ENCODE data around the gene SGK2. TPM values are rescaled to one million over a fixed set of nuclear protein-coding genes. Genes with fewer than 3 reads are reported as not detected.

The SGK2 gene
- total RNA-seq, 1 experiment from 2014 or later: 0.13 TPM

- H3K9me3 ChIP-seq (ENCODE audit: low read depth, low read length, poor library complexity, severe bottlenecking): no peaks in the 10 kb centered on the region
- DNase-seq (ENCODE audit: low spot score): no peak
- H3K4me1 ChIP-seq (ENCODE audit: insufficient read depth, low read length, poor library complexity, severe bottlenecking): no peaks in the 10 kb centered on the region
- TF ChIP-seq EZH2 (IDR thresholded peaks at IDR 0.05; ENCODE audit: borderline replicate concordance, low read depth, low read length, poor library complexity, severe bottlenecking) (no peak), CTCF (conservative IDR thresholded peaks at IDR 0.05; ENCODE audit: low read depth, low read length) (no peak)
- ChIA-PET POLR2A (ENCODE audit: low non-redundant PET) (no interaction called here), CTCF (interaction anchor here (0.7 kb wide), 1 partner anchor 547 kb away, joined by 4 read pairs; no protein-coding TSS in a partner anchor)
- no TSS peak for BruUV-seq (replicated peaks)
- intact Hi-C loops (cut with micrococcal nuclease; ENCODE audit: unreplicated experiment): no loop called here
- H3K36me3 ChIP-seq (ENCODE audit: insufficient read depth, low read length, poor library complexity, severe bottlenecking): no peaks in the 10 kb centered on the region
- H3K27me3 ChIP-seq (replicated peaks; ENCODE audit: insufficient read depth, low read depth, low read length, poor library complexity): no peaks in the 10 kb centered on the region
- no peak overlapping the region for H3K4me3 ChIP-seq (ENCODE audit: low read depth, low read length, poor library complexity, severe bottlenecking)
- H3K27ac ChIP-seq (ENCODE audit: low read depth, low read length, poor library complexity, severe bottlenecking): no peak overlapping the region
These were observed 14.3 kb upstream of the SGK2 start for GRCh38 chr20:43544501-43544900.

DNA sequence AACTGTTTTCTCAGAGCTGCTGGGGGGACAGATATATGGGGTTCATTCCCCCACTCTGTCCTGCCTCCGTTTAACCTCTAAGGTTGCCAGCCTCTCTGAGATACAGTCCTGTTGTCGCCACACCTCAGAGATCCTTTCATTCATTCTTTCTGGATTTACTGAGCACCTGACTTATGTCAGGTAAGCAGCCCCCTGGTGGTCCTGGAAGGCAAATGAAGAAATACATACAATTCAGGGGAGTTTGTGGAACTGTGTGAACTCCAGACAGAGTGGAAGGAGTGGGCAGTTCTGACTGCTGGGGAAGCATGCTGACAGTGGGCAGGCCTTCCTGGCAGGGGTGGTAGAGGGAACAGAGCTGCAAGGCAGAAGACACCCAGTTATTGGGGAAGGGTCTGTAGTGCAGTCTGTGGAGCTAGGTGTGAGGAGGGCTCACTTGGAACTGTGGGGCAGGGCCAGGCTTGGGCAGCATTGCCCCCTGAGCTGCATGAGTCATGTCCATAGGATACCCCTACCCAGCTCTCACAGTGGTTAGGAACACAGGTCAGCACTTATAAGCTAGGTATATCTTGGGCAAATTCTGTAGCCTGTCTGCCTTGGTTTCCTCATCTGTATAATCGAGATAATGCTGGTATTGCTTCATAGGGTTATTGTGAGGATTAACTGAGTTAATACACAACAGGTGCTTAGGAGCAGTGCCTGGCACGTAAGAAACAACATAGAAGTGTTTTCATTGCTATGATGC lies 12.8 kb upstream of the SGK2 start:
- no TSS peak for BruUV-seq (replicated peaks)
- Histone ChIP-seq H3K27me3 (replicated peaks; ENCODE audit: insufficient read depth, low read depth, low read length, poor library complexity) (no peaks in the 10 kb centered on the region), H3K27ac (ENCODE audit: low read depth, low read length, poor library complexity, severe bottlenecking) (no peak overlapping the region), H3K4me1 (ENCODE audit: insufficient read depth, low read length, poor library complexity, severe bottlenecking) (peaks cover 4% of the 10 kb centered on the region), H3K4me3 (ENCODE audit: low read depth, low read length, poor library complexity, severe bottlenecking) (no peak overlapping the region), H3K36me3 (ENCODE audit: insufficient read depth, low read length, poor library complexity, severe bottlenecking) (no peaks in the 10 kb centered on the region), H3K9me3 (ENCODE audit: low read depth, low read length, poor library complexity, severe bottlenecking) (no peaks in the 10 kb centered on the region)
- DNase-seq (ENCODE audit: low spot score): no peak
- TF ChIP-seq CTCF (conservative IDR thresholded peaks at IDR 0.05; ENCODE audit: low read depth, low read length): no peak
- TF ChIP-seq EZH2 (IDR thresholded peaks at IDR 0.05; ENCODE audit: borderline replicate concordance, low read depth, low read length, poor library complexity, severe bottlenecking): no peak
- POLR2A ChIA-PET (ENCODE audit: low non-redundant PET): no interaction called here
- intact Hi-C loops (cut with micrococcal nuclease; ENCODE audit: unreplicated experiment): no loop called here
- CTCF ChIA-PET: no interaction called here

- no peaks in the 10 kb centered on the region for H3K27me3 ChIP-seq (replicated peaks; ENCODE audit: insufficient read depth, low read depth, low read length, poor library complexity)
- peaks cover 4% of the 10 kb centered on the region for H3K4me1 ChIP-seq (ENCODE audit: insufficient read depth, low read length, poor library complexity, severe bottlenecking)
- ChIA-PET POLR2A (ENCODE audit: low non-redundant PET) (no interaction called here), CTCF (no interaction called here)
- no peak overlapping the region for H3K27ac ChIP-seq (ENCODE audit: low read depth, low read length, poor library complexity, severe bottlenecking)
- H3K36me3 ChIP-seq (ENCODE audit: insufficient read depth, low read length, poor library complexity, severe bottlenecking): no peaks in the 10 kb centered on the region
- intact Hi-C loops (cut with micrococcal nuclease; ENCODE audit: unreplicated experiment): no loop called here
- H3K4me3 ChIP-seq (ENCODE audit: low read depth, low read length, poor library complexity, severe bottlenecking): no peak overlapping the region
- TF ChIP-seq CTCF (conservative IDR thresholded peaks at IDR 0.05; ENCODE audit: low read depth, low read length) (no peak), EZH2 (IDR thresholded peaks at IDR 0.05; ENCODE audit: borderline replicate concordance, low read depth, low read length, poor library complexity, severe bottlenecking) (no peak)
- no TSS peak for BruUV-seq (replicated peaks)
- DNase-seq (ENCODE audit: low spot score): no peak
- H3K9me3 ChIP-seq (ENCODE audit: low read depth, low read length, poor library complexity, severe bottlenecking): no peaks in the 10 kb centered on the region
These were observed 10.4 kb upstream of the SGK2 start for GRCh38 chr20:43548273-43548880.
